ENCODE data around the gene MEIOSIN. TPM values are rescaled to one million over a fixed set of nuclear protein-coding genes. Genes with fewer than 3 reads are reported as not detected.

The MEIOSIN gene
- total RNA-seq, 8 experiments from 2014 or later = 0.09 to 0.24 TPM; not detected in 6

DNA sequence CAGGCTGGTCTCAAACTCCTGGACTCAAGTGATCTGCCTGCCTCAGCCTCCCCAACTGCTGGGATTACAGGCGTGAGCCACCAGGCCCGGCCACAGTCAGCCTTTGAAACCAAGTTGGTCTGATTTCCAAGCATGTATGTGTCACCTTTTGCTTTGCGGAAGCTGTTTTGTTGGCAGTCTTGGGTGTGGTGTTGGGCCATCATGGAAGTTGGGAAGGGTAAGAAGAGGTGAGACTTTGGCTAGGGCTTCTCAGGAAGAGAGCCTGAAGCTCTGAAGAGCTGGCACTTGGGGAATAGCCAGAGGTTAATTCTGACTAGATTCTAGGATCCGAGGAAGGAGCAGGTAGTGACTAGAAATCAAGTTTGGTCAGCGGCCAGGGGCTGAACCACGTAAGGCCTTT is 79.1 kb downstream of the MEIOSIN start:
- Histone ChIP-seq H3K27ac (no peak overlapping the region), H3K4me1 (replicated peaks in 1 of 2) (peaks cover 10 to 15% of the 10 kb centered on the region in 2 donors), H3K4me3 (no peak overlapping the region)
- 74 to 100% (median 85%) methylated on average over 1 to 6 of the region's 6 CpGs; no CpG with 5 or more reads in 1 of the 10 experiments for WGBS, 10 experiments
- no peak for ATAC-seq (replicated peaks in 6 of 8)
- in situ Hi-C loops (cut with MboI; ENCODE audit: low pct_unique_long_range_greater_than_20kb in 2 of 9, low sequenced_read_pairs in 9 of 9, unreplicated experiment in 9 of 9) = no loop called here

Other genes with a start within 250 kb of the MEIOSIN start
- 10 to 100 TPM in 7 of 8 experiments, 1 to 10 TPM in 1; 3.6 to 44.6 (median 25.0) TPM for gene RTN2, start 236.4 kb upstream of the MEIOSIN start, total RNA-seq
- 1 to 10 TPM in 5 of 8 experiments, under 1 TPM in 3; 0.64 to 4.6 (median 1.2) TPM for gene PPM1N, start 235.0 kb upstream of the MEIOSIN start, total RNA-seq
- 10 to 100 TPM; 11.6 to 52.1 (median 23.7) TPM for gene VASP, start 226.0 kb upstream of the MEIOSIN start, total RNA-seq
- gene OPA3, start 148.6 kb upstream of the MEIOSIN start, total RNA-seq = 10 to 100 TPM in 1 of 8 experiments, 1 to 10 TPM in 7; 3.0 to 10.2 (median 6.4) TPM
- gene GPR4, start 131.2 kb upstream of the MEIOSIN start, total RNA-seq = under 1 TPM in 7 of 8 experiments, not detected in 1; 0.05 to 0.85 (median 0.35) TPM
- gene EML2, start 94.0 kb upstream of the MEIOSIN start, total RNA-seq = 10 to 100 TPM; 11.7 to 49.2 (median 24.6) TPM
- 1 to 10 TPM in 6 of 8 experiments, under 1 TPM in 2; 0.20 to 8.7 (median 3.9) TPM for gene GIPR, start 65.2 kb upstream of the MEIOSIN start, total RNA-seq
- gene SNRPD2, start 41.5 kb upstream of the MEIOSIN start, total RNA-seq = 100 to 1,000 TPM; 501 to 723 (median 595) TPM
- 10 to 100 TPM in 1 of 8 experiments, 1 to 10 TPM in 7; 3.7 to 18.1 (median 6.4) TPM for gene QPCTL, start 40.8 kb upstream of the MEIOSIN start, total RNA-seq
- gene FBXO46, start 2.5 kb upstream of the MEIOSIN start, total RNA-seq = 10 to 100 TPM in 3 of 8 experiments, 1 to 10 TPM in 5; 6.4 to 24.3 (median 8.9) TPM
- gene SIX5, start 35.8 kb downstream of the MEIOSIN start, total RNA-seq = 10 to 100 TPM in 1 of 8 experiments, 1 to 10 TPM in 7; 2.5 to 12.9 (median 5.5) TPM
- gene DMPK, start 49.1 kb downstream of the MEIOSIN start, total RNA-seq = 10 to 100 TPM; 18.8 to 41.5 (median 26.9) TPM
- gene DMWD, start 59.4 kb downstream of the MEIOSIN start, total RNA-seq = 10 to 100 TPM; 16.5 to 50.5 (median 32.9) TPM
- gene RSPH6A, start 81.9 kb downstream of the MEIOSIN start, total RNA-seq = under 1 TPM in 6 of 8 experiments, not detected in 2; 0.18 to 0.76 (median 0.21) TPM
- 10 to 100 TPM; 22.2 to 87.8 (median 39.2) TPM for gene SYMPK, start 129.7 kb downstream of the MEIOSIN start, total RNA-seq
- under 1 TPM in 6 of 8 experiments, not detected in 2; 0.13 to 0.84 (median 0.42) TPM for gene FOXA3, start 130.9 kb downstream of the MEIOSIN start, total RNA-seq
- gene IRF2BP1, start 152.7 kb downstream of the MEIOSIN start, total RNA-seq = 10 to 100 TPM; 10.4 to 20.5 (median 18.7) TPM
- 1 to 10 TPM; 2.1 to 6.1 (median 2.6) TPM for gene MYPOP, start 169.2 kb downstream of the MEIOSIN start, total RNA-seq
- gene NANOS2, start 181.3 kb downstream of the MEIOSIN start, total RNA-seq = under 1 TPM in 3 of 8 experiments, not detected in 5; 0.05 to 0.85 (median 0.18) TPM
- gene NOVA2, start 240.4 kb downstream of the MEIOSIN start, total RNA-seq = 10 to 100 TPM in 4 of 8 experiments, 1 to 10 TPM in 1, under 1 TPM in 3; 0.09 to 23.5 (median 11.0) TPM

All from motor neuron (in vitro differentiated cells).